Jurkat, Clone E6-1 (cell line): ENCODE results near the gene SLC39A3.

Experiments used
- DNase-seq: peaks from one replicate; pipeline ENCODE4 v3.0.0-alpha.2; 2011; ENCODE audit warnings: low read depth, low spot score
- H3K4me3 ChIP-seq: 2 replicates; pipeline ENCODE4 v1.5.1; 2011; ENCODE audit warnings: mild to moderate bottlenecking, low read length, control low read depth, moderate library complexity

SLC39A3 gene

GRCh38 chr19:2770055-2771013, 30.5 kb upstream of the SLC39A3 start:
- DNase-seq: no peak
- no peak overlapping the region for H3K4me3 ChIP-seq

GRCh38 chr19:2769218-2769617, 29.4 kb upstream of the SLC39A3 start:
- no peak for DNase-seq
- H3K4me3 ChIP-seq: no peak overlapping the region

- H3K4me3 ChIP-seq: no peak overlapping the region
- DNase-seq: no peak
Observed at GRCh38 chr19:2768365-2769132, 28.7 kb upstream of the SLC39A3 start.

GRCh38 chr19:2767688-2768087, 27.9 kb upstream of the SLC39A3 start:
- no peak for DNase-seq
- no peak overlapping the region for H3K4me3 ChIP-seq

- DNase-seq: no peak
- no peak overlapping the region for H3K4me3 ChIP-seq
Observed at GRCh38 chr19:2766594-2767372, 27.0 kb upstream of the SLC39A3 start.

- H3K4me3 ChIP-seq: no peak overlapping the region
- no peak for DNase-seq
Observed at GRCh38 chr19:2765376-2765775, 25.6 kb upstream of the SLC39A3 start.

GRCh38 chr19:2764945-2765344, 25.1 kb upstream of the SLC39A3 start:
- DNase-seq: no peak
- no peak overlapping the region for H3K4me3 ChIP-seq

GRCh38 chr19:2763687-2764086, 23.9 kb upstream of the SLC39A3 start:
- DNase-seq: no peak

GRCh38 chr19:2762783-2763496, 23.1 kb upstream of the SLC39A3 start:
- no peak overlapping the region for H3K4me3 ChIP-seq
- DNase-seq: no peak

More at GRCh38 chr19:2763687-2764086, 23.9 kb upstream of the SLC39A3 start:
- H3K4me3 ChIP-seq: no peak overlapping the region

GRCh38 chr19:2761876-2762782, 22.3 kb upstream of the SLC39A3 start:
- no peak for DNase-seq
- H3K4me3 ChIP-seq: no peak overlapping the region

- DNase-seq: no peak
- no peak overlapping the region for H3K4me3 ChIP-seq
Observed at GRCh38 chr19:2761309-2761677, 21.5 kb upstream of the SLC39A3 start.

- no peak overlapping the region for H3K4me3 ChIP-seq
- no peak for DNase-seq
Observed at GRCh38 chr19:2759965-2760364, 20.1 kb upstream of the SLC39A3 start.

- H3K4me3 ChIP-seq: no peak overlapping the region
- no peak for DNase-seq
Observed at GRCh38 chr19:2759362-2759761, 19.5 kb upstream of the SLC39A3 start.

GRCh38 chr19:2758601-2759313, 18.9 kb upstream of the SLC39A3 start:
- no peak for DNase-seq

GRCh38 chr19:2756921-2757881, 17.4 kb upstream of the SLC39A3 start:
- no peak for DNase-seq
- no peak overlapping the region for H3K4me3 ChIP-seq

More at GRCh38 chr19:2758601-2759313, 18.9 kb upstream of the SLC39A3 start:
- no peak overlapping the region for H3K4me3 ChIP-seq

GRCh38 chr19:2756477-2756876, 16.7 kb upstream of the SLC39A3 start:
- H3K4me3 ChIP-seq: no peak overlapping the region
- DNase-seq: no peak
